ENCODE results near the gene ABHD16B.
A peak's percentile ranks its signal among the peaks of the same experiment; 100 is the strongest.

Gene ABHD16B

DNA sequence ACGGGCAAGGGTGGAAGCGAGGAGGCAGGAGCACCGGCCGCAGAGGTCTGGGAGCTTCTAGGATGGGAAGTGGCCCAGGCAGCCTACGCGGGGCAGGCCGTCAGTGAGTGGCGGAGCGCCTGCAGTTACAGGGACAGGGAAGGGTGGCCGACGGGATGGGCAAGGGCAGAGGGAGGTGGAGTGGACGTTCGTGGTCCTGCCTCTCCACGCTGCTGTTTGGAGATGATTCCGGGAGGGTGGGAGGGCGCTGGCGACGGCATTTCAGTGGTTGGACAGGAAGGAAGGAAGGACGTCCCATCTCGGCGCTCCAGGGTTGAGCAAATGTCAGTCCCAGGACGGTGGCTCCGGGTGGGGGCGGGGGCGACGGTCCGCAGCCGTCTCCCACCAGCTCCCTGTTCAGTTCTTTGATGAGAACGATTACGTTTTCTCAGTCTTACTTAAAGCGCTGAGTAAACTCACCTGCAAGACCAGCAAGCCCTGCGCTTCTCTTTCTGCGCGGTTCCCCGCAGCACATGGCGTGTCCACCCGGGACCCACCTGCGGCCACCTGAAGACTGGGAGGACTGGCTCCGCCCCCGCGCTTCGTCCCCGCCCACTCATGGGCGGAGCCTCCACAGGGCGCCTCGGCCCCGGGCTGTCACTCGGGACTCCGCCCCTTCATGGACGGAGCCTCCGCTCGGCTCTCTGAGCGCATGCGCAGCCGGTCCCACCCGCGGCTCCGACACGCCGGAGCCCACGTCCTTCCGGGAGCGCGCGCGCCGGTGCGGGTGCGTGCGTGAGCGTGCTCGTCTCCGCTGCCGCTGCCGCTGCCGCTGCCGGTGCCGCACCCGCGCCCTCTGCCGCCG lies 33.3 kb downstream of the ABHD16B start, which contains the start of gene DNAJC5:
Gene DNAJC5 (plus strand): TSS at position 769 of the 844 bp plus-strand sequence. CDS start 33,220 bp downstream, outside the sequence.
- peaks cover 28% of the 10 kb centered on the region for H3K36me3 ChIP-seq (ENCODE audit: control insufficient read depth, insufficient read depth, low read length, severe bottlenecking)
- peak within 1 kb of the TSS; percentile 95 for H3K9ac ChIP-seq (ENCODE audit: low read length)
- no peaks in the 10 kb centered on the region for H3K9me3 ChIP-seq (ENCODE audit: control insufficient read depth, low read length)
- peak within 1 kb of the TSS; percentile 92 for H3K4me3 ChIP-seq (ENCODE audit: low read length)
- peak; percentile 98 for DNase-seq (ENCODE audit: low read depth)
- H3K4me1 ChIP-seq (ENCODE audit: control insufficient read depth, insufficient read depth, low read length) = peaks cover 29% of the 10 kb centered on the region
- no peaks in the 10 kb centered on the region for H3K27me3 ChIP-seq (replicated peaks; ENCODE audit: control insufficient read depth, insufficient read depth, low read length)

DNA sequence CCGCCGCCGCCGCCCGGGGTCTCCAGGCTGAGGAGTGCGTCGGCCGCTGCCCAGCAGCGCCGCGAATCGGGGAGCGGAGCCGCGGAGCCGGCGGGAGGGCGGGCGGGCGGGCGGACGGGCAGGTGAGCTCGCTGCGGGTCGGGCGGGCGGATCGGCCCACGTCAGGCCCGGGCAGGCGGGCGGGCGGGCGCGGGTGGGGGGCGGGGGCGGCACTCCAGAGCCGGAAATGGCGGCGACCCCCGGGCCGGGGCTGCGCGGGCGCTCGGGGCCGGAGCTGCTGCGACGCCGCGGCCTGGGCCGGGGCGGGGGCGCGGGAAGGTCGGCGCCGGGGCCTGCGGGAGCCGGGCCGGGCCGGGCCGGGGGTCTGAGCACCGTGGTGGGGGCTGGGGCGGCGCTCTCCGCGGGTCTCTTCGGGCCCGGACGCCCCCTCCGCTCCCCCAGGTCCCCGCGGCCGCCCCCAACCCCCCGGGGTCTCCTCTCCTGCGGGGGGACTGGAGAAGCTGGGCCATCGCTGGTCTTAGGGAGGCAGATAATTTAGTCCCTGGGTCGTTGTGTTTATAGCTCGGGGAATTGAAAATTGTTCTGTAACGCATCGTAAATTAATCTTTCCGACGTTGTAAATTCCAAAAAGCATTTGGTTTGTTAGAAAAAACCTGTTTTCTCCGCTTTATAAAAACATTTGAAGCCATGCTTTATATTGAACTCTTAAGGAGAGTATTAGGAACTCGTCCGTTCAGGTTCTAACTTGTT lies 34.1 kb downstream of the ABHD16B start:
- Histone ChIP-seq H3K9ac (ENCODE audit: low read length) (peak overlapping the region; percentile 95), H3K9me3 (ENCODE audit: control insufficient read depth, low read length) (no peaks in the 10 kb centered on the region), H3K27me3 (replicated peaks; ENCODE audit: control insufficient read depth, insufficient read depth, low read length) (no peaks in the 10 kb centered on the region), H3K4me3 (ENCODE audit: low read length) (peak overlapping the region; percentile 92), H3K36me3 (ENCODE audit: control insufficient read depth, insufficient read depth, low read length, severe bottlenecking) (peaks cover 20% of the 10 kb centered on the region), H3K4me1 (ENCODE audit: control insufficient read depth, insufficient read depth, low read length) (peaks cover 22% of the 10 kb centered on the region)
- DNase-seq (ENCODE audit: low read depth) = no peak

DNA sequence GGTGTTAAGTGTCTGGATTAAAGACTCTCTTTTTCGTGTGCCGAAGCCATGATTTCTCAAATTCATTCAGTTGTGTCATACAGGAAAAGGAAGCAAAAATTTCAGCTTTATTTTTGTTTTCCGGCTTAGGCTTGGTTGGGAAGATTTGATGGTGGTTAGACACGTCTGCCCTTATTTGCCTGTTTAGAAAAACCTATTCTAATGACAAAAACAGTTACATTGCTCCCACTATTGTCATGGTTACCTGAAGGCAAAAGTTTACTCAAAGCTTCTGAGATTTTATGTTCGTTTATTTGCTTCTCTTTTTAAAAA lies 34.6 kb downstream of the ABHD16B start:
- H3K9ac ChIP-seq (ENCODE audit: low read length) = peak overlapping the region; percentile 95
- peak overlapping the region; percentile 92 for H3K4me3 ChIP-seq (ENCODE audit: low read length)
- H3K27me3 ChIP-seq (replicated peaks; ENCODE audit: control insufficient read depth, insufficient read depth, low read length) = no peaks in the 10 kb centered on the region
- peaks cover 22% of the 10 kb centered on the region for H3K4me1 ChIP-seq (ENCODE audit: control insufficient read depth, insufficient read depth, low read length)
- peak; percentile 63 for DNase-seq (ENCODE audit: low read depth)
- no peaks in the 10 kb centered on the region for H3K9me3 ChIP-seq (ENCODE audit: control insufficient read depth, low read length)
- H3K36me3 ChIP-seq (ENCODE audit: control insufficient read depth, insufficient read depth, low read length, severe bottlenecking) = peaks cover 14% of the 10 kb centered on the region

DNA sequence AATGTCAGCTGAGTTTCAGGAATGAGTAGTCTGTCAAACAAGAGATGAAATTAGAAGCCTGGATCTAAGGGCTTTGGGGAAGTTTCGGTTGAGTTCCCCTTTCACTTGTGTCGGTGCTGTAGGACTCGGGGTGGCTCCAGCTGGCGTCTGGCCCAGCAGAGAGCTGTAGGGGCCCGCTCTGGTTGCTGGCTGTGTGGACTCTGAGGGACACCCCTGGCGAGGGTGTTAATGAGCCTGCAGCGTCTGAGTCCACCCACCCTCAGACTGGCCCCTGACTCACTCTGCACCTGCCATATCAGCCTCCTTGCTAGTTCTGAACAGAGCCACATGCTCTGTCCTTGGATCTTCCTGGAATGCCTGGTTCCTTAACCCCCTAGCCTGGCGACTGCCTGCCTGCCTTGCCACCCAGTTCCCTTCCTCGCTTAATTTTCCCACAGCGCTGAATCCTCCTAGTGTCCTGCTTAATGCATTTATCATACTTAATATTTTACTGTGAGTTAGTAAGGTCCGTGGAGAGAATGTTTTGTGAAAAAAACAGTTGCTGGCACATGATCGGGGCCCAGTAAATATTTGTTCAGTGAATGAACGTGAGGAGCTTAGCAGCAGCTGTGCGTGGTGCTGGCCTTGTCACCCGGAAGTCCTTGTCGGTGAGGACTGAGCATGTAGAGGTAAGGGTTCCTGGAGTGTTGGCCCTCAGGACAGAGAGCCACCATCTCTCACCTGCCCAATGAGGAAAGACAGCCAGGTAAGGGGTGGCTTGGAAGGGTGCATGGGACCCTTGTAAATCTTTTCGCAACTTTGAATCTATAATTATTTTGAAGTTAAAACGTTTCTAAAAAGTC lies 35.2 kb downstream of the ABHD16B start:
- peaks cover 8% of the 10 kb centered on the region for H3K36me3 ChIP-seq (ENCODE audit: control insufficient read depth, insufficient read depth, low read length, severe bottlenecking)
- peak overlapping the region; percentile 92 for H3K4me3 ChIP-seq (ENCODE audit: low read length)
- DNase-seq (ENCODE audit: low read depth) = peak; percentile 59
- H3K9ac ChIP-seq (ENCODE audit: low read length) = peak overlapping the region; percentile 95
- H3K4me1 ChIP-seq (ENCODE audit: control insufficient read depth, insufficient read depth, low read length) = peaks cover 22% of the 10 kb centered on the region
- no peaks in the 10 kb centered on the region for H3K9me3 ChIP-seq (ENCODE audit: control insufficient read depth, low read length)
- no peaks in the 10 kb centered on the region for H3K27me3 ChIP-seq (replicated peaks; ENCODE audit: control insufficient read depth, insufficient read depth, low read length)

DNA sequence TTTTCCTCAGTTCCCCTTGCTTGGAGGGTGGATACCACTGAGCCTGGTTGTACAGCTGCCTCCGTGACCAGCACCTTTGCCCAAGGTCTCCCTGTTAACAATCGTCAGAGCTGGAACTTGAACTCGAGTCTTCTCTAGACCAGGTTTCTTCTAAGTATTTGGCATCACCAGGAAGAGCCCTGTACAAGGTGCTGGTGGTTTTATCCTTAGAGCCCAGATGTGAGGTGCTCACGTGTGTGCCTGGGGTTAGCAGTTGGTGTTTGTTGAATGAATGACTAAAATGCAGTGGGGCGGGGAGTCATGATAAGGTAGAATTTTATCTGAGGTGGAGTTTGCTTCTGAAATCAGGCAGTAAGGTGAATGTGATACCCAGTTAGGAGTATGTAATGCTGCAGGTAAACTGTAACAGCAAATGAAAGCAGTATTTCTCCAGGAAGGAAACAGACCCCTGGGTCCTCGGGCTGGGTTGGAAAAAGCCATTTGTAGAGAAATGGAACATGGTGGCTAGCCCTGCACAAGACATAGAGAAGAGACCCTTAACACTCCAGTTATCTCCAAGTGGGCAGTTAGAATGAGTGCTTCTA lies 36.8 kb downstream of the ABHD16B start:
- Histone ChIP-seq H3K27me3 (replicated peaks; ENCODE audit: control insufficient read depth, insufficient read depth, low read length) (no peaks in the 10 kb centered on the region), H3K9ac (ENCODE audit: low read length) (peak overlapping the region; percentile 49), H3K36me3 (ENCODE audit: control insufficient read depth, insufficient read depth, low read length, severe bottlenecking) (peaks cover 4% of the 10 kb centered on the region), H3K4me1 (ENCODE audit: control insufficient read depth, insufficient read depth, low read length) (peaks cover 22% of the 10 kb centered on the region), H3K4me3 (ENCODE audit: low read length) (no peak overlapping the region), H3K9me3 (ENCODE audit: control insufficient read depth, low read length) (no peaks in the 10 kb centered on the region)
- no peak for DNase-seq (ENCODE audit: low read depth)

DNA sequence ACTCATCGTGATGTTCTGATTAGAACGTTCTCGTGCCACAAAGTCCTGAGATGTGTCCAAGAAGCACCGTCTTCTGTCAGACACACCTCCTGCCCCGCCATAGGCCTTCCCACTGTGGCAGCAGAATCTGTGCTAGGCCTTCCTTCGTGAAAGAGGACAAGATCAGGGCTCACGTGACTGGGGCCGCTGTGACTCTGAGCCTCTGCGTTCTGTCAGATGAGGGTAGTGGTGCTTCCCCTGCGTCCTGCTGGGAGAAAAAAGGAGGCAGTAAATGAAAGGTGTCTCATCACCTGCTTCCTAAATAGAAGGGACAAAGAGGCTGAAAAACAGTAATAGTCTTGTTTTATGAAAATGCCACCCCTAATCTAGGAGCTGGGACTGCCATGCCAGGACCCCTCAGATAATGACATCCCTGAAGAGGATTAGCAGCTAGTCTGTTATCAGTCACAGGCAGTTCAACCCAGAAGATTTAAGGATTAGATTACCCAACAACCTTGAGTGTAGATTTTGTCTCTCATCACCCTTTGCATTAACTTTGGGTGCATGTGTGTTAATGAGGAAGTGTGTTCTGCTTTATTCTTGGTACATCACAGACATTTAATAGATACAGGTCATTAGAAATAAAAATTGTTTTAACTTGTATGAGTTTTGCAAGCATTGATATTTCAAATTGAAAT lies 37.7 kb downstream of the ABHD16B start:
- H3K36me3 ChIP-seq (ENCODE audit: control insufficient read depth, insufficient read depth, low read length, severe bottlenecking) = peaks cover 4% of the 10 kb centered on the region
- H3K4me3 ChIP-seq (ENCODE audit: low read length) = no peak overlapping the region
- no peak for DNase-seq (ENCODE audit: low read depth)
- H3K4me1 ChIP-seq (ENCODE audit: control insufficient read depth, insufficient read depth, low read length) = peaks cover 17% of the 10 kb centered on the region
- no peaks in the 10 kb centered on the region for H3K27me3 ChIP-seq (replicated peaks; ENCODE audit: control insufficient read depth, insufficient read depth, low read length)
- no peak overlapping the region for H3K9ac ChIP-seq (ENCODE audit: low read length)
- no peaks in the 10 kb centered on the region for H3K9me3 ChIP-seq (ENCODE audit: control insufficient read depth, low read length)

DNA sequence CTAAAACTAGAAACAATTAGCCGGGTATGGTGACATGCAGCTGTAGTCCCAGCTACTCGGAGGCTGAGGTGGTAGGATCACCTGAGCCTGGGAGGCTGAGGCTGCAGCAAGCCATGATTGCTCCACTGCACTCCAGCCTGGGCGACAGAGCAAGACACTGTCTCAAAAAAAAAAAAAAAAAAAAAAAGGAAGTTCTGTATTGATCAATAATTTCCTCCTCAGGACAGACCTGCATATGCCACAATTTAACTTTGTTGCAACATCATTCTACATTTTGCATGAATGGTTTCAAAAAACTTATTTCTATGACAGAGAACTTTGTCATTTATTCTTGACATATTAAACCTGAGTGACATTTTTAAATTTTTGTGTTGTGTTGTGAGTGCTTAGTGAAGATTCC lies 39.1 kb downstream of the ABHD16B start:
- Histone ChIP-seq H3K9ac (ENCODE audit: low read length) (no peak overlapping the region), H3K36me3 (ENCODE audit: control insufficient read depth, insufficient read depth, low read length, severe bottlenecking) (peaks cover 4% of the 10 kb centered on the region), H3K4me1 (ENCODE audit: control insufficient read depth, insufficient read depth, low read length) (peaks cover 14% of the 10 kb centered on the region), H3K27me3 (replicated peaks; ENCODE audit: control insufficient read depth, insufficient read depth, low read length) (no peaks in the 10 kb centered on the region), H3K9me3 (ENCODE audit: control insufficient read depth, low read length) (no peaks in the 10 kb centered on the region), H3K4me3 (ENCODE audit: low read length) (no peak overlapping the region)
- DNase-seq (ENCODE audit: low read depth) = no peak

DNA sequence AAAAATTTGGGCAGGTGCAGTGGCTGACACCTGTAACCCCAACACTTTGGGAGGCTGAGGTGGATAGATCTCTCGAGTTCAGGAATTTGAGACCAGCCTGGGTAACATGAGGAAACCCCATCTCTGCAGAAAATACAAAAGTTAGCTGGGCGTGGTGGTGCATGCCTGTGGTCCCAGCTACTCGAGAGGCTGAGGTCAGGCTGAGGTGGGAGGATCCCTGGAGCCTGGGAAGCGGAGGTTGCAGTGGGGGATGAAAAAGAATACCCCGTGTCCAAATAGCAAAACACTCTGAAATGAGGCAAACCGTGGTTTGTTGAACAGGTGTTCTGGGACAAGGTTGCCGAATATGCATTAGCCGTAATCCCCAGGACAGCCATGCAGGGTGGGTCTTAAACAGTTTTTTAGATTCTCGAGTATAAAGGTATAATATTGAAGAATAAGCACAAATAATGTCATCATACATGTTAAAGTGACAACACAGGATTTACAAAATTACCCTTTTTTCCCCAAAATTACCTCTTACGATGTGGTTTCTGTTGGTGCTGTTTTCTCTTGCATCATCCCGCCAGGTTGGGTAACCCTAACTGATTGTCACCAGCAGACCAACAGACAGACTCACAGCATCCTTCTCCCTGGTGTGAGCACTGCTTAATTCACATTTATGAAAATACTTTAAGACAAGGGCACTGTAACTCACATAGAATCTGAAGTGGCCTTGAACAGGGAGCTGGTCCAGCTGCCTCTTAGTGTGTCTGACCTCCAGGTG lies 42.7 kb downstream of the ABHD16B start:
- no peaks in the 10 kb centered on the region for H3K9me3 ChIP-seq (ENCODE audit: control insufficient read depth, low read length)
- no peak for DNase-seq (ENCODE audit: low read depth)
- no peak overlapping the region for H3K9ac ChIP-seq (ENCODE audit: low read length)
- H3K27me3 ChIP-seq (replicated peaks; ENCODE audit: control insufficient read depth, insufficient read depth, low read length) = no peaks in the 10 kb centered on the region
- no peak overlapping the region for H3K4me3 ChIP-seq (ENCODE audit: low read length)
- peaks cover 13% of the 10 kb centered on the region for H3K4me1 ChIP-seq (ENCODE audit: control insufficient read depth, insufficient read depth, low read length)
- no peaks in the 10 kb centered on the region for H3K36me3 ChIP-seq (ENCODE audit: control insufficient read depth, insufficient read depth, low read length, severe bottlenecking)

DNA sequence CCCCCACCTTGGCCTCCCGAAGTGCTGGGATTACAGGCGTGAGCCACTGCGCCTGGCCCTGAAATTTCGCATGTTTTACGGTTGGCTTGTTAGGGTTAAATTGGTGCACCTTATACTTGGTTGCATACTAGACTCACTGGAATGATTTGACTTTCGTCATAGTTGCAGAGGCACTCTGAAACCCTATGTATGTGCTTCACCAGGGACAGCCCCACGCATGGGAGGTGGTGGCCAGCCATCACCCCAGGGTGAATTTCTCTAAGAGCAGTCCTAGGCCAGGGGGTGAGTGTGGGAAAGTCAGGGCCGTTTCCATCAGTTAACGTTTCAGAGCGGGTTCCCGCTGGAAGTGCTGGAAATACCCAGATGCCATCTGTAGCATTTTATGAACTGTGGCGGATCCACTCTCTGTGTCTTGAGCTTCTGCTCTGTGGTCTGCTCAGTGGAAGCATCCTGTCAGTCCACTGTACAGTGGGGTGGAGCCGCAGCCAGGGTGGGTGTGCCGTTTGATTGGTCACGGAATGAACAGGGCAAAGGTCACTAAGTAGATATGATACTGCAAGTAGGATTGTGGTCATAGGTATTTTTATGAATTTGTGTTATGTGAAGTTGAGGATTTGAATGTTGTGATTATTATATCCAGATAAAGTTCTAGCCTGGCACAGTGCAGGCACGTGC lies 46.8 kb downstream of the ABHD16B start:
- H3K9me3 ChIP-seq (ENCODE audit: control insufficient read depth, low read length) = no peaks in the 10 kb centered on the region
- H3K36me3 ChIP-seq (ENCODE audit: control insufficient read depth, insufficient read depth, low read length, severe bottlenecking) = no peaks in the 10 kb centered on the region
- no peak overlapping the region for H3K9ac ChIP-seq (ENCODE audit: low read length)
- no peak overlapping the region for H3K4me3 ChIP-seq (ENCODE audit: low read length)
- no peak for DNase-seq (ENCODE audit: low read depth)
- H3K27me3 ChIP-seq (replicated peaks; ENCODE audit: control insufficient read depth, insufficient read depth, low read length) = no peaks in the 10 kb centered on the region
- peaks cover 13% of the 10 kb centered on the region for H3K4me1 ChIP-seq (ENCODE audit: control insufficient read depth, insufficient read depth, low read length)

Measured in adipocyte (in vitro differentiated cells).